ENCODE measurements around the gene COL8A1.
"Not testable (repeated sequence)": the region's sequence is repeated elsewhere in the genome, so short reads cannot be mapped to it uniquely, and the experiment has no call there.

The COL8A1 gene

DNA sequence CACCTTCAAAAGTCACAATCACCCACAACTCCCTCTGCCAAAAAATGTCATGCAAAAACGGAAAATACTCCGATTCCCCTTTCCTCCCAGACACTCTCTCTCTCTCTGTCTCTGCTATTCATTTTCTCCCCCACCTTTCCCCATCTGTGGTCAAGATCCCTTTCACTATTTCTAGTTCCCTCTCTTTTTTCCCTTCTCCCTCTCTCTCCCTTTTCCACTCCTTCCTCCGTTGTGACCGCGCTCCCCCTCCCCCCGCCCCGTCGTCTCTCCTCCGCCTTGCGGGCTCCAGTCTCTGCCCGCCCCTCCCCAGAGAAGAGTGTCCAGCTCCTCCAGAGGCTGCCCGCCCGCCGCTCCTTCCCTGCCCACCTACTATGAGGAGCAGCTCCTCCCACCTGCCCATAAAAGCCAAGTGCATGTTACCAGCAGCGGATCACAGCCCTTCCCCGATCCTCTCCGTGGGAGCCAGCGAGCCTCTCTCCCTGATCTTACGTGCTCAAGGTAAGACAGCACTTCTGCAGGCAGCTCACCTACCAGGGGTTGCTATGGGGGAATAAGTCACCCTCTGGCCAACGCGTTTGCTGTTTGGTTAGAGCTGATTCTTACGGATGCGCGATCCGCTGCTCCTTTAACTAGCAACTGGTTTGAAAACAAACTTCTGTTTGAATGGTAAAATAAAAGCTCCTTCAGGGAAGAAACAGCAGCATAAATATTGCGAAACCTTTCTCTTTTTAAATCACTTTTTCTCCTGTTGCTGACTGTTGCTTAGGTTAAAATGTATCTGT is at the start of gene COL8A1:
Gene COL8A1, plus strand, starts transcription at position 428 of the 782 bp plus-strand sequence. CDS start 152,089 bp downstream, outside the sequence.
- DNase-seq (ENCODE audit: low spot score): no peak

GRCh38 chr3:99589168-99589567 is 49.2 kb upstream of the COL8A1 start:
- not testable (repeated sequence) for DNase-seq (ENCODE audit: low spot score)

DNA sequence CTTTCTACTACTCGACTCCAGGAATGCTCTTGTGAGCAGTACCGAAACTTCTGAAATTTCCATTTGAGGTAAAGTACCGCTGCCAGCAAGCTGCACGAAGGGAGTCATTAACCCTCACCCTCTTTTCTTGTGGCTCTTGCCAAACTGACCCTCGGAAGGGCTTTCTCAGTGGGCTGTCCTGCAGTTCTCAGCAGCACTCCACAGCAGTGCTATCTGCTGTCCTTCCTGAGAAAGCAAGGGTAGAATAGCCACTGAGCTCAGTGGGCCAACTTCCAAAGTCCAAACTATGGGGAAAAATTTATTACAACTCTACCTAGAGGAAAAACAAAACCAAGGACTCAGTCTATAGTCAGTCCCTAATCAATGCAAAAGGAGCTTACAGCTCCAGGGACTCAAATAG is 38.5 kb upstream of the COL8A1 start:
- DNase-seq (ENCODE audit: low spot score): no peak

DNA sequence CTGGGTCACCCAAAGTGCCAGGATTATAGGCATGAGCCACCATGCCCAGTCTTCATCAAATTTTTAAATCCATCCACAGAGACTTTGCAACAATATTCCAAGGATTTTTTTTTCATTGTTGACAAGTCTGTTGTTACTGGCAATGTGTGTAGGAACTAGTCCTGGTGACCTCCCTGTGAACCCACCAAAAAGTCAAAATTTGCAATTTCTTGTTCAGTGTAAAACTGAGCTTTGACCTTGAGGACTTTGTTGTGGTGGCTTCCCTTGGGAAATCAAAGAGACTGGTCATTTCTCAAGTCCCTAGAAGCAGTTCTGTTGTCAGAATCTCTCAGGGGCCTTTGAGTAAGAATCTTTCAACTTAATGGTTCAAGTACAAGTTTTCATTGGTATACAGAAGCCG is 36.9 kb upstream of the COL8A1 start:
- DNase-seq (ENCODE audit: low spot score): no peak

GRCh38 chr3:99602183-99602582 is 36.2 kb upstream of the COL8A1 start:
- DNase-seq (ENCODE audit: low spot score): no peak

- no peak for DNase-seq (ENCODE audit: low spot score)
Measured at GRCh38 chr3:99607151-99607550, 31.2 kb upstream of the COL8A1 start.

DNA sequence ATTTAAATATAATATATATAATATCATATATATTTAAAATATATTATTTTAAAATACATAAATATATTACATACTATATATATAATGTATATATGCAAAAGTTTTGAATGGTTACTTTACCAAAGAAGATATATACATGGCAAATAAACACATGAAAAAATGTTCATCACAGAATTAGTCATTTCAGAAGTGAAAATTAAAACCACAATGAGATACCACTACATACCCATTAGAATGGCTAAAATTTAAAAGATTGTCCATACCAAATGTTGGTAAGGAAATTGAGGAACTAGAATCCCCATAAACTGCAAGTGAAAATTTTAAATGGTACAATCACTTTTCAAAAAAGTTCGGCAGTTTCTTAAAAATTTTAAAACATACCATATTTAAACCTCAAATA is 23.6 kb upstream of the COL8A1 start:
- no peak for DNase-seq (ENCODE audit: low spot score)

DNA sequence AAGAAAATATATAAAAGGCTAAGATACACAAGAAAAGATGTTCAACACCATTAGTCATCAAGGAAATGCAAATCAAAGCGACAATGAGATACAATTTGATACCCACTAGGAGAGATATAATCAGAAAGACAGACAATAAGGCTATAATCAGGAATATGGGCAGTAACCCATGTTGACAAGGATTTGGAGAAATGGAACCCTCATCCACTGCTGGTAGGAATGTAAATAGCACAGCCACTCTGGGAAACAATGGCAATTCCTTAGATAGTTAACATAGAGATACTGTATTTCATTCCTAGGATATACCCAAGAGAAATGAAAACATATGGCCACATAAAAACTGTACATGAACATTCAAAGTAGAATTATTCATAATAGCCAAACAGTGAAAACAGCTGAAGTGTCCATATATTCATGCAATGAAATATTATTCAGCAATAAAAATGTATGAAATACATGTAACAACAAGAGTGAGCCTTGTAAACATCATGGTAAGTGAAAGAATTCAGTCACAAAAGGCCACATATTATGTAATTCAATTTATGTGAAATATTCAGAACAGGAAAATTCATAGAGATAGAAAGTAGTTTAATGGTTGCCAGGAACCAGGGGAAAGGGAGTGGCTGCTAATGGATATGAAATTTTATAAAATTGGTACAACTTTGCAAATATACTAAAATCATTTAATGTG is 18.2 kb upstream of the COL8A1 start:
- no peak for DNase-seq (ENCODE audit: low spot score)

GRCh38 chr3:99620976-99621375 is 17.4 kb upstream of the COL8A1 start:
- no peak for DNase-seq (ENCODE audit: low spot score)

DNA sequence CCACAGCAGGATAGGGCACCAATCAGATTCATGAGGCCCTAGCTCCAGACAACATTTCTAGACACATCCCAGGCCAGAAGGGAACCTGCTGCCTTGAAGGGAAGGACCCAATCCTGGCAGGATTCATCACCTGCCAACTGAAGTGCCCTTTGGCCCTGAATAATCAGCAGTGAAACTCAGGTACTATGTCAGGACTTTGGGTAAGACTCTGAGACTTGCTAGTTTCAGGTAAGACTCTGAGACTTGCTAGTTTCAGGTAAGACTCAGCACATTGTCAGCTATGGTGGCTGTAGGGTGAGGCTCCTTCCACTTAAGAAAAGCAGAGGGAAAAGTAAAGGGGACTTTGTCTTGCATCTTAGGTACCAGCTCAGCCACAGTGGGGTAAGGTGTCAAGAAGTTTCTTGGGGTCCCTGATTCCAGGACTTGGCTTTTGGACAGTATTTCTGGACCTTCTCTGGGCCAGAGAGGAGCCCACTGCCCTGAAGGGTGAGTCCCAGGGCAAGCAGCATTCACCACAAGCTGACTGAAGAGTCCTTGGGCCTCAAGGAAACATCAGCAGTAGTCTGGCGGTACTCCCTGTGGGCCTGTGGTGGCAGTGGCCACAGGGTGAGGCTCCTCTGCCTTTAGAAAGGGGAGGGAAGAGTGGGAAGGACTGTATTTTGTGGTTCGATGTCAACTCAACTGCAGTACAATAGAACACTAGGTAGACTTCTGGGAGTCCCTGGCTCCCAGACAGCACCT is 13.7 kb upstream of the COL8A1 start:
- no peak for DNase-seq (ENCODE audit: low spot score)

DNA sequence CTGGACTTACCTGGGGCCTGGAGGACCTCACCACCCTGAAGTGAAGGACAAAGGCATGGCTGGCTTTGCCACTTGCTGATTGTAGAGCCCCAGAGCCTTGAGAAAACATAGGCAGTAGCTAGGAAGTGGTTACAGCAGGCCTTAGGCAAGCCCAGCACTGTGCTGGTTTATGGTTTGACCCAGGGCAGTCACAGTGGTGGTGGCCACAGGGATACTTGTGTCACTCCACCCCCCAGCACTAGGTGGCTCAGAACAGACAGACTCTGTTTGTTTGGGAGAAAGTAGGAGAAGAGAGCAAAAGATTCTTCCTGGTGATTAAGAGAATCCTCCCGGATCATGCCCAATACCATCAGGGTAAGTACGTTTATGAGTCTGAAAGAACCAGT is 13.2 kb upstream of the COL8A1 start:
- no peak for DNase-seq (ENCODE audit: low spot score)

DNA sequence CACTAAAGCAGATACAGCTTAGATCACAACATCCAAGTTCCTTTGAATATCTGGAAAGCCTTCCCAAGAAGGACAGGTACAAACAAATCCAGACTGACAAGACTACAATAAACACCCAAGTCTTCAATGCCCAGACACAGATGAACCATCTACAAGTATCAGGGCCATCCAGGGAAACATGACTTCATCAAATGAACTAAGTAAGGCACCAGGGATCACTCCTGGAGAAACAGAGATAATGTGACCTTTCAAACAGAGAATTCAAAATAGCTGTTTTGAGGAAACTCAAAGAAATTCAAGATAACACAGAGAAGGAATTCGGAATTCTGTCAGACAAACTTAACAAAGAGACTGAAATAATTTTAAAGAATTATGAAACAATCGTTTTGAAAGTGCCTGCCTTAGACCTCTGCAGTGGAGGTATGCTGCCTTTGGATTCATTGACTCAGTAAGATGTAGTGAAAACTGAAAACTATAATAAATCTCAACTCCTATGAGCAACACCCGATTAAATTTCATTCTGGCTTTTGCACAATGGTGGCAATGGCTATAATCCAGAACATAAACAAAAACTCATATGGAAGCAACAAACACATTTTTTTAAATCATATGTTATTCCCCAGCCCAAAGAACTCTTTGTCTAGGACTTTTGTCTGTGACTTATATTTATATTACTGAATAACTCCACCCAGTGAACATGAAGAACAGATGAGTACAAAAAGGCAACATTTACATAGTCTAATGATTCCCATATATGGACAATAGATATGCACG is 12.6 kb upstream of the COL8A1 start:
- no peak for DNase-seq (ENCODE audit: low spot score)

- peak; percentile 60 for DNase-seq (ENCODE audit: low spot score)
Measured at GRCh38 chr3:99626417-99626788, 12.0 kb upstream of the COL8A1 start.

DNA sequence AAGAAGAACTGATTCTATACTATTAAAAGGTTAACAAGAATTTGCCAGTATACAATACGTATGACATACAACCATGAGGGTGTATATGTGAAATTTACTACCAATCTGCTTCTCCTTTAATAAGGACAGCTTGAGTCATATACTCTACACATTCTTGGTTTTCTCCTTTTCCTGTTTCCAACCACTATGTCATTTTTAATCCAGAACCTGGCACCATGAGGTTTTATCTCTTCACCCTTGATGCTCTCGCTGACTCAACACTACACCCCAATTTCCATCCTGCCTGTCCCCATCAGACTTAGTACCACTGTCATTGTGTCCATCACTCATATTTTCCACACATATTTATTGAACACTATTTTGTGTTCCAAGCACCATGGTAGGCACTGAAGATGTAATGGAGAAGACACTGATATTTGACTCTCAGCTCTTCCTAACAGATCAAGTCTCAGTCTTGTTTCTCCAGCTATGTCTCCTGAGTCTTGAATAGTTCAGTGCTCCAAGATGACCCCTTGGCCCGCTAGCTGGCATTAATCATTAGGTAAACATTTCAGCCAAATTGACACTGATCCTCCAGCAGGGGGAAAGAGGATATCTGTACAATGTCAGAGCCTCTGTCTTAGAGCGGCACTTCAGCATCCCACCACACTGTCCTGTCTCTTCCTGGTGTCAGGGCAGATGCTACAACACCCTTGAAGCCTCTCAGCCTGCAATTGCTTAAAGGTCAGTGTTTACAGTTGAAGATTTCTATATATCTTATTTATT is 11.2 kb upstream of the COL8A1 start:
- peak; percentile 58 for DNase-seq (ENCODE audit: low spot score)

- DNase-seq (ENCODE audit: low spot score): no peak
Measured at GRCh38 chr3:99630815-99631214, 7.6 kb upstream of the COL8A1 start.

- DNase-seq (ENCODE audit: low spot score): no peak
Measured at GRCh38 chr3:99633887-99634558, 4.4 kb upstream of the COL8A1 start.

DNA sequence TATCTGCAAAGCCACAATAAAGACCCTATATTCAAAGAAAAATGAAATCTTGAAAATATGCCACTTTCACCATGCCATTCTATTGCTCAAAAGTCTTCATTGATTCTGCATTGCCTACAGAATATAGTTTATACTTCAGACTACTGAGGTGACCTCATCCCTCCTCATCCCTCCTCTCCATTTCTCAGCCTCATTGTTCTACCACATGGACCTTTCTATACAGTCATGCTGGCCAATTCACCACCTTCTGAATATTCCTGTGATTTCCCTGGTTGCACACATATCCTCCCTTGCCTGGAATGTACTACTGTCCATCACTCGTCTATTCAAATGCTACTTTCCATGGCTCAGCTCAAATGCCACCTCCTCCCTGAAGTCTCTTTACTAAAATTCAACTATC is 3.5 kb upstream of the COL8A1 start:
- no peak for DNase-seq (ENCODE audit: low spot score)

- no peak for DNase-seq (ENCODE audit: low spot score)
Measured at GRCh38 chr3:99635348-99635747, 3.0 kb upstream of the COL8A1 start.

GRCh38 chr3:99637016-99637367 is 1.4 kb upstream of the COL8A1 start:
- DNase-seq (ENCODE audit: low spot score): no peak

- DNase-seq (ENCODE audit: low spot score): peak; percentile 37
Measured at GRCh38 chr3:99637368-99638111, 854 bp upstream of the COL8A1 start.

Measured in activated CD4-positive, alpha-beta T cell treated with anti-CD3 and anti-CD28 coated beads, Interleukin-2, Interleukin-4, amounts not matched to agents 100 ng/mL and 50 ng/mL, durations not matched to agents 16 hours and 8 hours (primary cell).